ENCODE data around the gene CD300LD.

Gene CD300LD

GRCh38 chr17:74591503-74591902, 580 bp downstream of the CD300LD start:
- Histone ChIP-seq H3K36me3 (no peaks in the 10 kb centered on the region), H3K4me3 (ENCODE audit: low read depth, low read length) (no peak overlapping the region), H3K9me3 (ENCODE audit: severe bottlenecking) (peaks cover 15% of the 10 kb centered on the region), H3K27ac (no peak overlapping the region), H3K27me3 (ENCODE audit: insufficient read depth, low read depth, severe bottlenecking) (peaks cover 94% of the 10 kb centered on the region)
- no peak for TF ChIP-seq CTCF (IDR thresholded peaks at IDR 0.05; ENCODE audit: low read depth, low read length)
- DNase-seq: no peak

- Histone ChIP-seq H3K27me3 (ENCODE audit: insufficient read depth, low read depth, severe bottlenecking) (peaks cover 99% of the 10 kb centered on the region), H3K9me3 (ENCODE audit: severe bottlenecking) (peaks cover 26% of the 10 kb centered on the region), H3K4me3 (ENCODE audit: low read depth, low read length) (no peak overlapping the region), H3K36me3 (no peaks in the 10 kb centered on the region), H3K27ac (no peak overlapping the region)
- TF ChIP-seq CTCF (IDR thresholded peaks at IDR 0.05; ENCODE audit: low read depth, low read length): no peak
- no peak for DNase-seq
Measured at GRCh38 chr17:74585711-74586110, 6.4 kb downstream of the CD300LD start.

DNA sequence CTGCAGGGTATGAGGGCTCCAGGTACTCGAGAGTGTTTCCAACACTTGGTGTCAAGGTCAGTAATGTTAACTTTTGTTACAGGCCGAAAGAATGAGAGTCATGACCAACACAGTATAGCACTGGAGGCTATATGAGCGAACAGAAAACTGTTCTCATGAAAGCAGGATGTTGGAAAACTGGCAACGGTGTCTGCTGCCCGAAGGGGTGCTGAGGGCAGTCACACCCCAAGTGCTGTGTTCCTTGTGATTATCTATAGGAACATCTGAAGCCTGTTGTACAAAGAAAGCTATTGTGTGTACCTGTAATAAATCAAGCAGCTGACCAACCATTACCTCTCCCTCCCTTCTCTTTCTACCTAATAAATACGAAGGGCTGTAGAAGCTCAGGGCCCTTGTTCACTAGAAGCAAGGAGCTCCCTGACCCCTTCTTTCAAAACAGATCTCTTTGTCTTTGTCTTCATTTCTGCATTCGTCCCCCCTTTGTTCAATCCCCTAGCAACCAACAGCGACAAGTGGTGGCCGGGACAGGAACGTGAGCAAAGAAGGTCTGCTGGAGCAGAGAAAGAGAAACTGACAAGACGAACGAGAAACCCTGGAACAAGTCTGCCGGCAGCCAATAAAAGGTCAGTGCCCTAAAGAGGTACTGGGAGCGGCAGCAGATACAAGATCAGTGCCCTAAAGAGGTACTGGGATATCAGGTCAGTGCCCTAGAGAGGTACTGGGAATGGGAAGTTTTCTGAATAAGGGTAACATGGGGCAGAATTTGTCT, 7.6 kb downstream of the CD300LD start:
- DNase-seq: no peak
- H3K36me3 ChIP-seq: no peaks in the 10 kb centered on the region
- no peak overlapping the region for H3K4me3 ChIP-seq (ENCODE audit: low read depth, low read length)
- peaks cover 97% of the 10 kb centered on the region for H3K27me3 ChIP-seq (ENCODE audit: insufficient read depth, low read depth, severe bottlenecking)
- no peak overlapping the region for H3K27ac ChIP-seq
- no peak for TF ChIP-seq CTCF (IDR thresholded peaks at IDR 0.05; ENCODE audit: low read depth, low read length)
- peaks cover 31% of the 10 kb centered on the region for H3K9me3 ChIP-seq (ENCODE audit: severe bottlenecking)

DNA sequence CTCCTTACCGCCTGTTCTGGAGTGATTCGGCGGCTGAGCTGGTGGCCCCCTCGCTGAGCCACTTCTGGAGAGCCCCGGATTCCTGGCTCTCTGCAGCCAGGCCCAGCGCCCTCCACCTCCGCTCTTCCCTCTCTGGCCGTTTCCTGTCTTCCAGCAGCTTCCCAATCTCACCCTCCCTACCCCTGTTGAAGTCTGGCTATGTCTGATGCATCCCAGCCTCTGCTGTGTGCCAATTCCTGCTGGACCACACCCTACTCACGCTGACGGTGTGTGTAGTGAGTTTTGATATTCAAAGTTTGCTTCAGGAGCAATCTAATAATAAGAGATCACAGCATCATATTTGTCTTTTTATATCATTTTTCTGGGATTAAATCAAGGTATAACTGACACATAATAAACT, 9.4 kb downstream of the CD300LD start:
- H3K27me3 ChIP-seq (ENCODE audit: insufficient read depth, low read depth, severe bottlenecking): peaks cover 97% of the 10 kb centered on the region
- H3K4me3 ChIP-seq (ENCODE audit: low read depth, low read length): no peak overlapping the region
- no peak for TF ChIP-seq CTCF (IDR thresholded peaks at IDR 0.05; ENCODE audit: low read depth, low read length)
- H3K27ac ChIP-seq: no peak overlapping the region
- H3K9me3 ChIP-seq (ENCODE audit: severe bottlenecking): peaks cover 29% of the 10 kb centered on the region
- no peak for DNase-seq
- no peaks in the 10 kb centered on the region for H3K36me3 ChIP-seq

DNA sequence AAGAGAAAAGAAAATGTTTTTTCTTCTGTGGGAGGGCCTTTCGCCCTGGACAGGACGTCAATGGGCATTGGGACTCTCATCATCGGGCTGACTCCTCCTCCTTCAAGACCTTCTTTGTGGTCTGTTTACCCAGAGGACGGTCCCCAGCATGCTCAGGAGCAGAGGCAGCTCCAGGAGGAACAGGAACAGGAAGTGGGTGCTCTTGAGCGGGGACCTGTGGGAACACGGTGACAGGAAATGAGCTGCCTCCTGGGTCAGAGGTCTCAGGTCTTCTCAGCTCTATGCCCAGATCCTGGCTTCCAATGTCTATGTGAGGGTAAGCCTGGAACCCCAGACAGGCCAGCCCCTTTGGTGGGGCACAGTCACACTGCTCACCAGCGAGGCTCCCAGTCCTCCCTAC, 12.2 kb downstream of the CD300LD start:
- DNase-seq: no peak

More for the DNA sequence above, 12.2 kb downstream of the CD300LD start:
- no peak overlapping the region for H3K4me3 ChIP-seq (ENCODE audit: low read depth, low read length)
- no peak overlapping the region for H3K27ac ChIP-seq
- peaks cover 37% of the 10 kb centered on the region for H3K9me3 ChIP-seq (ENCODE audit: severe bottlenecking)
- H3K36me3 ChIP-seq: no peaks in the 10 kb centered on the region
- peaks cover 97% of the 10 kb centered on the region for H3K27me3 ChIP-seq (ENCODE audit: insufficient read depth, low read depth, severe bottlenecking)
- TF ChIP-seq CTCF (IDR thresholded peaks at IDR 0.05; ENCODE audit: low read depth, low read length): no peak

Data from WERI-Rb-1 (cell line).